GM12878 (cell line): Measurements from ENCODE around the gene KRTAP3-3. TPM values are rescaled to one million over a fixed set of nuclear protein-coding genes. Genes with fewer than 3 reads are reported as not detected.

ENCODE experiments used
- ATAC-seq: fragments of 200-7000 bp; cut with Tn5 transposase; 3 replicates; pipeline ENCODE4 v1.9.1; 2020; ENCODE audit warnings: mild to moderate bottlenecking, moderate library complexity
- BruUV-seq: library from RNA; stranded (reverse); fragments of 400-500 nt; replicated peaks from 2 replicates; lab custom pipeline; 2021; lab: Mats Ljungman, UMichigan
- CTCF ChIA-PET: fragments of 300-600 bp; sonication (Branson Sonifier 250); formaldehyde crosslinking; extraction: SDS; loops from one replicate; lab custom pipeline; 2021; ENCODE audit warnings: inconsistent platforms; lab: Yijun Ruan, JAX
- POLR2A ChIA-PET: fragments of 350-600 bp; formaldehyde crosslinking; extraction: SDS; loops from one replicate; lab custom pipeline; 2021; ENCODE audit warnings: inconsistent platforms; lab: Charles Lee
- RAD21 ChIA-PET: fragments of 300-600 bp; sonication (Branson Sonifier 250); formaldehyde crosslinking; loops from one replicate; lab custom pipeline; 2023; ENCODE audit warnings: antibody characterized with exemption; ENCODE audit not compliant: unreplicated experiment; lab: Charles Lee
- SMC1A ChIA-PET: fragments of 300-600 bp; sonication (Branson Sonifier 250); formaldehyde crosslinking; loops from one replicate; lab custom pipeline; 2023; ENCODE audit not compliant: unreplicated experiment, uncharacterized antibody; lab: Charles Lee
- DNase-seq: peaks from one replicate; pipeline ENCODE4 v3.0.0-alpha.2; 2011; ENCODE audit warnings: low read depth, low spot score
- FAIRE-seq: peaks from 3 replicates; lab custom pipeline; 2011; peaks lifted over from hg19 to GRCh38; lab: Jason Lieb, UNC
- H2AFZ ChIP-seq: 2 replicates; pipeline ENCODE4 v1.6.0; 2011; ENCODE audit warnings: low read depth, low read length, control low read depth; ENCODE audit not compliant: control insufficient read depth
- H3K27ac ChIP-seq: 2 replicates; pipeline ENCODE4 v1.5.1; 2011; ENCODE audit warnings: control low read depth; ENCODE audit not compliant: control insufficient read depth, insufficient read depth
- H3K27me3 ChIP-seq, 2 experiments: replicated peaks in 1 of 2; 2 replicates each; pipeline versions ENCODE4 v1.6.0 to v1.6.1; 2011; ENCODE audit warnings: low read length in 1 of 2; ENCODE audit not compliant: control insufficient read depth in 2 of 2, insufficient read depth in 2 of 2
- H3K36me3 ChIP-seq, 2 experiments: 2 replicates each; pipeline ENCODE4 v1.5.1; 2011; ENCODE audit warnings: low read length in 1 of 2; ENCODE audit not compliant: control insufficient read depth in 2 of 2, insufficient read depth in 2 of 2
- H3K4me1 ChIP-seq: 2 replicates; pipeline ENCODE4 v1.6.1; 2011; ENCODE audit warnings: mild to moderate bottlenecking, low read length, moderate library complexity, mixed read lengths; ENCODE audit not compliant: control insufficient read depth, insufficient read depth
- H3K4me2 ChIP-seq: 2 replicates; pipeline ENCODE4 v1.6.0; 2011; ENCODE audit warnings: control low read depth; ENCODE audit not compliant: control insufficient read depth, insufficient read depth
- H3K4me3 ChIP-seq: fragments of 200-600 bp; sonication (generic); 2 replicates; pipeline ENCODE4 v1.5.1; 2016
- H3K79me2 ChIP-seq: 2 replicates; pipeline ENCODE4 v1.6.0; 2011; ENCODE audit warnings: low read length; ENCODE audit not compliant: control insufficient read depth, insufficient read depth
- H3K9ac ChIP-seq: 2 replicates; pipeline ENCODE4 v1.8.0; 2011; ENCODE audit warnings: low read length, control low read depth, mixed read lengths; ENCODE audit not compliant: control insufficient read depth, insufficient read depth
- H3K9me3 ChIP-seq: replicated peaks from 3 replicates; pipeline ENCODE4 v1.5.1; 2011; ENCODE audit warnings: mild to moderate bottlenecking, low read length; ENCODE audit not compliant: control insufficient read depth, insufficient read depth
- H4K20me1 ChIP-seq: 2 replicates; pipeline ENCODE4 v1.6.0; 2011; ENCODE audit not compliant: control insufficient read depth, insufficient read depth
- ATF7 ChIP-seq: fragments of 450-650 bp; IDR thresholded peaks from 2 replicates; pipeline ENCODE4 v1.6.1; 2016; ENCODE audit warnings: low read depth, mild to moderate bottlenecking
- CTCF ChIP-seq, 3 experiments: IDR thresholded peaks in 2 of 3; conservative IDR thresholded peaks in 1 of 3; 2 replicates each; pipeline ENCODE4 v1.5.1; 2011; ENCODE audit warnings: low read depth in 3 of 3, low read length in 3 of 3, mild to moderate bottlenecking in 3 of 3, control low read depth in 2 of 3, moderate library complexity in 2 of 3, inconsistent platforms in 1 of 3, mixed read lengths in 1 of 3; ENCODE audit not compliant: control insufficient read depth in 2 of 3, insufficient read depth in 1 of 3; ENCODE audit errors: extremely low read depth in 1 of 3
- CUX1 ChIP-seq: IDR thresholded peaks from 2 replicates; pipeline ENCODE4 v1.6.1; 2012; ENCODE audit warnings: improper control_type of control experiment, low read depth, low read length; ENCODE audit not compliant: insufficient replicate concordance
- ETV6 ChIP-seq, 2 experiments: fragments of 450-650 bp in 1 of 2; IDR thresholded peaks in 1 of 2; conservative IDR thresholded peaks in 1 of 2; 2 replicates each; pipeline ENCODE4 v1.6.1; 2014; ENCODE audit warnings: antibody characterized with exemption in 1 of 2, borderline replicate concordance in 1 of 2, low read depth in 1 of 2, mild to moderate bottlenecking in 1 of 2, moderate library complexity in 1 of 2
- FOXK2 ChIP-seq: fragments of 450-650 bp; IDR thresholded peaks from 2 replicates; pipeline ENCODE4 v1.6.1; 2017; ENCODE audit warnings: mild to moderate bottlenecking, moderate library complexity
- HDGF ChIP-seq: fragments of 450-650 bp; IDR thresholded peaks from 2 replicates; pipeline ENCODE4 v1.6.1; 2016; ENCODE audit warnings: antibody characterized with exemption
- KDM1A ChIP-seq: fragments of 200-600 bp; sonication (generic); IDR thresholded peaks from 2 replicates; pipeline ENCODE4 v1.6.1; 2016; ENCODE audit warnings: borderline replicate concordance
- MTA2 ChIP-seq: fragments of 450-650 bp; IDR thresholded peaks from 2 replicates; pipeline ENCODE4 v1.6.1; 2016; ENCODE audit warnings: low read depth, mild to moderate bottlenecking, moderate library complexity
- PML ChIP-seq: IDR thresholded peaks from 2 replicates; pipeline ENCODE4 v1.6.1; 2012; ENCODE audit warnings: low read length, inconsistent platforms
- SMAD5 ChIP-seq: IDR thresholded peaks from 2 replicates; pipeline ENCODE4 v1.6.1; 2016; ENCODE audit warnings: antibody characterized with exemption, low read depth
- SRF ChIP-seq, 2 experiments: IDR thresholded peaks; 2 replicates each; pipeline ENCODE4 v1.6.1; 2011; ENCODE audit warnings: low read depth in 2 of 2, low read length in 2 of 2, mild to moderate bottlenecking in 1 of 2, moderate library complexity in 1 of 2
- TARDBP ChIP-seq: IDR thresholded peaks from 2 replicates; pipeline ENCODE4 v1.6.1; 2016; ENCODE audit warnings: borderline replicate concordance
- TBL1XR1 ChIP-seq: IDR thresholded peaks from 2 replicates; pipeline ENCODE4 v1.6.1; 2012; ENCODE audit warnings: low read depth, low read length, improper control_type of control experiment
- TCF12 ChIP-seq: IDR thresholded peaks from 2 replicates; pipeline ENCODE4 v1.6.1; 2011; ENCODE audit warnings: low read depth, mild to moderate bottlenecking, low read length
- ZBED1 ChIP-seq: IDR thresholded peaks from 2 replicates; pipeline ENCODE4 v1.6.1; 2016; ENCODE audit warnings: borderline replicate concordance
- ZBTB4 ChIP-seq: fragments of 450-650 bp; formaldehyde crosslinking; IDR thresholded peaks from 2 replicates; pipeline ENCODE4 v1.4.0; 2022; ENCODE audit warnings: mild to moderate bottlenecking, moderate library complexity
- WGBS: methylation state at CpG from one replicate; pipeline ENCODE4 v1.1.6; 2016; ENCODE audit warnings: low lambda C conversion rate; ENCODE audit not compliant: insufficient replicate concordance, insufficient coverage; ENCODE audit errors: missing lambda C conversion rate; 5-methylcytosine and 5-hydroxymethylcytosine counted together
- in situ Hi-C: fragments of 300-500 bp; cut with MboI; formaldehyde crosslinking; loops from 9 replicates; pipeline ENCODE4 v1.14.3; 2018; ENCODE audit warnings: mixed read lengths
- intact Hi-C: fragments of 100-400 bp; cut with micrococcal nuclease; formaldehyde crosslinking; loops from one replicate; pipeline ENCODE4 v1.14.2; 2022; ENCODE audit not compliant: unreplicated experiment
- polyA plus RNA-seq, 11 experiments: library from polyadenylated mRNA; depleted of rRNA in 4 of 11; unstranded in 6 of 11; stranded (reverse) in 5 of 11; fragments of >200 nt; fragmentation: Nextera tagmentation in 4 of 11; fragmentation: Illumina TruSeq in 1 of 11; extraction: Ambion mirVana in 4 of 11; extraction: Trizol in 1 of 11; gene quantifications; 1 replicate in 1 of 11; 2 replicates in 10 of 11; pipeline versions ENCODE4 v1.2.1 to v1.2.3, GENCODE V29; 2011 to 2016; ENCODE audit warnings: inconsistent platforms in 2 of 11, missing spikeins in 2 of 11, low read depth in 1 of 11
- total RNA-seq, 4 experiments: library from RNA; depleted of rRNA in 3 of 4; stranded (reverse); fragments of >200 nt in 3 of 4; fragmentation: Illumina TruSeq in 1 of 4; extraction: Trizol in 1 of 4; gene quantifications; 2 replicates each; pipeline versions ENCODE4 v1.2.1 to v1.2.3, GENCODE V29; 2013 to 2021

The KRTAP3-3 gene
- total and polyA plus RNA-seq, 10 of the 15 experiments (the other 5 are each of a cell fraction or from before 2014, with no cell fraction given): not detected

GRCh38 chr17:41002814-41003213, 8.8 kb upstream of the KRTAP3-3 start:
- intact Hi-C loops: no loop called here
- Histone ChIP-seq H3K4me1 (no peaks in the 10 kb centered on the region), H3K9me3 (no peaks in the 10 kb centered on the region), H3K27me3 (no peaks in the 10 kb centered on the region; a peak in 2 of 4 replicates), H3K27ac (no peak overlapping the region), H2AFZ (no peak overlapping the region), H3K4me3 (no peak overlapping the region), H3K4me2 (no peak overlapping the region), H4K20me1 (no peaks in the 10 kb centered on the region), H3K79me2 (no peaks in the 10 kb centered on the region), H3K36me3 (no peaks in the 10 kb centered on the region), H3K9ac (no peak overlapping the region)
- ATAC-seq (no peak), DNase-seq (no peak), FAIRE-seq (no peak)
- in situ Hi-C loops: no loop called here
- SMC1A ChIA-PET: no interaction called here
- RAD21 ChIA-PET: no interaction called here
- POLR2A ChIA-PET: no interaction called here
- WGBS: 36% methylated on average over 5 of the region's 5 CpGs
- CTCF ChIA-PET: no interaction called here
- no TSS peak for BruUV-seq
- no peak for TF ChIP-seq PML
- TF ChIP-seq HDGF: no peak
- TF ChIP-seq CUX1: no peak
- TF ChIP-seq TBL1XR1: no peak
- no peak for TF ChIP-seq TCF12
- no peak for TF ChIP-seq CTCF (IDR thresholded peaks at IDR 0.05 in 2 of 3, conservative IDR thresholded peaks at IDR 0.05 in 1 of 3; ENCODE audit: control insufficient read depth in 2 of 3, extremely low read depth in 1 of 3, insufficient read depth in 1 of 3, low read depth in 3 of 3, low read length in 3 of 3)
- no peak for TF ChIP-seq KDM1A
- no peak for TF ChIP-seq SRF (IDR thresholded peaks at IDR 0.05; ENCODE audit: low read depth in 2 of 2, low read length in 2 of 2)
- no peak for TF ChIP-seq TARDBP
- TF ChIP-seq MTA2: no peak
- TF ChIP-seq FOXK2: no peak
- TF ChIP-seq ATF7: no peak
- no peak for TF ChIP-seq SMAD5
- TF ChIP-seq ZBTB4: no peak
- TF ChIP-seq ETV6 (conservative IDR thresholded peaks at IDR 0.05 in 1 of 2, IDR thresholded peaks at IDR 0.05 in 1 of 2; ENCODE audit: borderline replicate concordance in 1 of 2, low read depth in 1 of 2): no peak
- no peak for TF ChIP-seq ZBED1
